ENCODE results near the gene SIM2.

Gene SIM2

DNA sequence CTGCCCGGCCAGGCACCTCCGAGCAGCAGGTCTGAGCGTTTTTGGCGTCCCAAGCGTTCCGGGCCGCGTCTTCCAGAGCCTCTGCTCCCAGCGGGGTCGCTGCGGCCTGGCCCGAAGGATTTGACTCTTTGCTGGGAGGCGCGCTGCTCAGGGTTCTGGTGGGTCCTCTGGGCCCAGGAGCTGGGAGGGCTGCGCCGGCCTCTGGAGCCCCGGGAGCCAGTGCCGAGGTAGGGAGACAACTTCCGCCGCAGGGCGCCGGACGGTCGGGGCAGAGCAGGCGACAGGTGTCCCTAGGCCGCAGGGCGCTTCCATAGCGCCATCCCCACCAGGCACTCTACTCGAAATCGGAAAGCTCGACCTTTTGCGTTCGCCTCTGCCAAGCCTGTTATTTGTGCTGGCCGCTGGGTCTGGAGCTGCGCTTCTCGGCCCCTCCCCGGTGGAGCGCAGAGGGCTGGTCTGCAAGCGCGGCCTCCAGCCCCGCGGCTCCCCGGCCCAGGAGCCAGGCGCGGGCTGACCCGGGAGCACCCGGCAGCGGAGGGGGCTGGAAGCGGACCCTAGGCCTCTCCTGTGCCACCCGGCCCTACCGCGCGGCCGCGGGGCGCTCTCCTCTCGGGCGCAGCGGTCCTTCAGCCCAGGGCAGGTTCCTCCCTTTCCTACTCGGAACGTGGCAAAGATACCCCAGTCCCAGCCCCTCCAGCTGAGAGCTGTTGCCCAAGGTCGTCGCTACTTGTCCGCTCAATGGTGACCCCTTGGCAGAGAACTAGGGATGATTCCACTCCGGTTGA is 2.2 kb downstream of the SIM2 start:
- Histone ChIP-seq H3K27me3 (ENCODE audit: insufficient read depth, poor library complexity, severe bottlenecking) (peaks cover 93% of the 10 kb centered on the region), H3K4me3 (replicated peaks; ENCODE audit: insufficient read depth, low read length) (no peak overlapping the region), H3K27ac (replicated peaks) (no peak overlapping the region)
- TF ChIP-seq, protein P1, sequence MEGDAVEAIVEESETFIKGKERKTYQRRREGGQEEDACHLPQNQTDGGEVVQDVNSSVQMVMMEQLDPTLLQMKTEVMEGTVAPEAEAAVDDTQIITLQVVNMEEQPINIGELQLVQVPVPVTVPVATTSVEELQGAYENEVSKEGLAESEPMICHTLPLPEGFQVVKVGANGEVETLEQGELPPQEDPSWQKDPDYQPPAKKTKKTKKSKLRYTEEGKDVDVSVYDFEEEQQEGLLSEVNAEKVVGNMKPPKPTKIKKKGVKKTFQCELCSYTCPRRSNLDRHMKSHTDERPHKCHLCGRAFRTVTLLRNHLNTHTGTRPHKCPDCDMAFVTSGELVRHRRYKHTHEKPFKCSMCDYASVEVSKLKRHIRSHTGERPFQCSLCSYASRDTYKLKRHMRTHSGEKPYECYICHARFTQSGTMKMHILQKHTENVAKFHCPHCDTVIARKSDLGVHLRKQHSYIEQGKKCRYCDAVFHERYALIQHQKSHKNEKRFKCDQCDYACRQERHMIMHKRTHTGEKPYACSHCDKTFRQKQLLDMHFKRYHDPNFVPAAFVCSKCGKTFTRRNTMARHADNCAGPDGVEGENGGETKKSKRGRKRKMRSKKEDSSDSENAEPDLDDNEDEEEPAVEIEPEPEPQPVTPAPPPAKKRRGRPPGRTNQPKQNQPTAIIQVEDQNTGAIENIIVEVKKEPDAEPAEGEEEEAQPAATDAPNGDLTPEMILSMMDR (IDR thresholded peaks at IDR 0.05; ENCODE audit: insufficient read depth, low read length), result no peak
- DNase-seq (ENCODE audit: low read depth in 1 of 2, low spot score in 1 of 2), result no peak

DNA sequence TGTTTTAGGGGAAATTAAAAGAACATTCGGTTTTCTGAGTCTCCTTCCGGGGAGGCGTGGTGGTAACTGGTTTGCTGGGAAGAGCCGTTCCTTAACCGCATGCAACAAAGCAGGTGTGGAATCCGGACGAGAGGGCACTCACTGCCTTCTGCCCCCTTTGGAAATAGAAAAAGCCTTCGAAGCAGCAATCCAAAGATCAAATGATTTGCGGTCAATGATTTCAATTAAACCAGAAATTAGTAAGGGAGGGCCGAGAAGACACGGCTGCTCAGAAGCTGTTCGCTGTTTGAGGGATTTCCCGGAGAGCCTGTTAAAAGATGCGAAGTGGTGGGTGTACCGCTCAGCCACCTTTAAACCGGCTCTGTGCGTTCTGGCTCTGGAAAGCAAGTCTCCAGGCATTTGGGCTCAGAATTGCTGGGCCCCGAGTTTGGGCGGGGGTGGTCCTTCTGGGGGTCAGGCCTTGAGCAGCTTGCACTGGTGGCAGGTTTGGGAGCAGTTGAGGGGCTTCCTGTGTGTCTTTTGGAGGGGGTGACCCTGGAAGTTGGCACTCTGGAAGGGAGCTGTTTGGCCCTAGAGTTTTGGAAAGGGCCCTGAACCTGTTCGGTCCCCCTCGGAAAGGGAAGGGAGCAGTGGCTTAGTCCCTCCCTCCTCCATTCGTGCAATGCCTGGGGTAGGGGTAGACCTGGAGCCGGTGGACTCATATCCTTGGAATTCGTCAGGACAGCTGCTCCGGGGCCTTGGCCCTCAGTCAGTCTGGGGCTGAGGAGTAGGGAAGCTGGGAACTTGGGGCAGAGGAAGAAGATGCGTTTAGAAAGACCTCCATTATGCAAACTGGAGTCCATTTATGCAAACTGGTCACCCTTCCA is 3.1 kb downstream of the SIM2 start:
- TF ChIP-seq, protein P2, sequence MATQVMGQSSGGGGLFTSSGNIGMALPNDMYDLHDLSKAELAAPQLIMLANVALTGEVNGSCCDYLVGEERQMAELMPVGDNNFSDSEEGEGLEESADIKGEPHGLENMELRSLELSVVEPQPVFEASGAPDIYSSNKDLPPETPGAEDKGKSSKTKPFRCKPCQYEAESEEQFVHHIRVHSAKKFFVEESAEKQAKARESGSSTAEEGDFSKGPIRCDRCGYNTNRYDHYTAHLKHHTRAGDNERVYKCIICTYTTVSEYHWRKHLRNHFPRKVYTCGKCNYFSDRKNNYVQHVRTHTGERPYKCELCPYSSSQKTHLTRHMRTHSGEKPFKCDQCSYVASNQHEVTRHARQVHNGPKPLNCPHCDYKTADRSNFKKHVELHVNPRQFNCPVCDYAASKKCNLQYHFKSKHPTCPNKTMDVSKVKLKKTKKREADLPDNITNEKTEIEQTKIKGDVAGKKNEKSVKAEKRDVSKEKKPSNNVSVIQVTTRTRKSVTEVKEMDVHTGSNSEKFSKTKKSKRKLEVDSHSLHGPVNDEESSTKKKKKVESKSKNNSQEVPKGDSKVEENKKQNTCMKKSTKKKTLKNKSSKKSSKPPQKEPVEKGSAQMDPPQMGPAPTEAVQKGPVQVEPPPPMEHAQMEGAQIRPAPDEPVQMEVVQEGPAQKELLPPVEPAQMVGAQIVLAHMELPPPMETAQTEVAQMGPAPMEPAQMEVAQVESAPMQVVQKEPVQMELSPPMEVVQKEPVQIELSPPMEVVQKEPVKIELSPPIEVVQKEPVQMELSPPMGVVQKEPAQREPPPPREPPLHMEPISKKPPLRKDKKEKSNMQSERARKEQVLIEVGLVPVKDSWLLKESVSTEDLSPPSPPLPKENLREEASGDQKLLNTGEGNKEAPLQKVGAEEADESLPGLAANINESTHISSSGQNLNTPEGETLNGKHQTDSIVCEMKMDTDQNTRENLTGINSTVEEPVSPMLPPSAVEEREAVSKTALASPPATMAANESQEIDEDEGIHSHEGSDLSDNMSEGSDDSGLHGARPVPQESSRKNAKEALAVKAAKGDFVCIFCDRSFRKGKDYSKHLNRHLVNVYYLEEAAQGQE (IDR thresholded peaks at IDR 0.05; ENCODE audit: insufficient replicate concordance, low read depth), result no peak
- TF ChIP-seq POLR2AphosphoS5 (IDR thresholded peaks at IDR 0.05; ENCODE audit: low read depth), result no peak
- TF ChIP-seq SPI1 (IDR thresholded peaks at IDR 0.05; ENCODE audit: borderline replicate concordance, low read depth), result no peak
- TF ChIP-seq, protein P1 (IDR thresholded peaks at IDR 0.05; ENCODE audit: insufficient read depth, low read length), result no peak
- no peak for TF ChIP-seq GABPA (IDR thresholded peaks at IDR 0.05; ENCODE audit: low read depth)
- no peak overlapping the region for H3K4me3 ChIP-seq (replicated peaks; ENCODE audit: insufficient read depth, low read length)
- H3K27ac ChIP-seq (replicated peaks), result no peak overlapping the region
- peaks cover 93% of the 10 kb centered on the region for H3K27me3 ChIP-seq (ENCODE audit: insufficient read depth, poor library complexity, severe bottlenecking)
- DNase-seq (ENCODE audit: low read depth in 1 of 2, low spot score in 1 of 2), result no peak

DNA sequence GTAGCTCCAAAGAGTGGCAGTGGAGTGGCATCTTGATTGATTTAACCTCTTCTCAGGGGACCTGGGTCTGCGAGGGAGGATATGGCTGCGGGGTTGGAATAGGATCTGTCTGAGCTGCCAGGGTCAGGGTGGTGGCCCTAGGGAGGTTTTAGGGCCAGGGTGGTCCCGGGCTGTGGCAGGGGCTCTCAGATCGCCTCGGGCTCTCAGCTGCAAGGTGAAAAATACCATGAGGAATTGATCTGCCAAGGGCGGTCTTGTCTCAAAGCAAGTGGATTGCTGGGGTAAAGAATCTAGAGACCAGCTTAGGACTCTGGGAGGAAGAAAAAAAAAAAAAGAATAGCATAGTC is 3.7 kb downstream of the SIM2 start:
- Histone ChIP-seq H3K27ac (replicated peaks) (no peak overlapping the region), H3K27me3 (ENCODE audit: insufficient read depth, poor library complexity, severe bottlenecking) (peaks cover 92% of the 10 kb centered on the region), H3K4me3 (replicated peaks; ENCODE audit: insufficient read depth, low read length) (no peak overlapping the region)
- DNase-seq (ENCODE audit: low read depth in 1 of 2, low spot score in 1 of 2), result no peak
- TF ChIP-seq POLR2AphosphoS5 (IDR thresholded peaks at IDR 0.05; ENCODE audit: low read depth), result no peak

DNA sequence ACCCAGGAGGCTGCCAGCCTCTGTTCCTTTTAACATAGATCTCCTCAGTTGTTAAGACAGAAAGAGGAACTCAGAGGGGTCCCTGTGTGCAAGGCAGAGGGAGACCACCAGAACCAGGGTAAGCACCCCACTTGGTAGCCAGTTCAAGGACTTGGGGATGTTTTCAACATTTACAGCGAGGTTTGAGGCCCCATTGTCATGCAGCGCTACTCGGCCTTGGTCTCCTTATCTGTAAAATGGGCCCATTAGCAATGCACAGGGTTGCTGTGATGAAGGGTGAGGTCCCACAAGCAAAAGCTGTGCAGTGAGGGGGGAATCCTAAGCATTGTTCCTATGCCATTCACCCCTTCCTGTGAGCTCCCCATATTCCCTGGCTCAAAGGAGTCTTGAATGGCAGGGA is 4.2 kb downstream of the SIM2 start:
- DNase-seq (ENCODE audit: low read depth in 1 of 2, low spot score in 1 of 2), result no peak
- H3K27me3 ChIP-seq (ENCODE audit: insufficient read depth, poor library complexity, severe bottlenecking), result peaks cover 90% of the 10 kb centered on the region
- H3K4me3 ChIP-seq (replicated peaks; ENCODE audit: insufficient read depth, low read length), result no peak overlapping the region
- TF ChIP-seq SPI1 (IDR thresholded peaks at IDR 0.05; ENCODE audit: borderline replicate concordance, low read depth) (no peak), POLR2AphosphoS5 (IDR thresholded peaks at IDR 0.05; ENCODE audit: low read depth) (no peak), GABPA (IDR thresholded peaks at IDR 0.05; ENCODE audit: low read depth) (no peak)
- TF ChIP-seq, protein P1 (IDR thresholded peaks at IDR 0.05; ENCODE audit: insufficient read depth, low read length), result no peak
- H3K27ac ChIP-seq (replicated peaks), result no peak overlapping the region
